Stimulated activated CD4-positive, alpha-beta T cell treated with anti-CD3 and anti-CD28 coated beads, TNF-alpha, amount 100 ng/mL, for 24 hours (primary cell): Measurements from ENCODE around the gene EIF2AK2.

Experiments used
- DNase-seq, 3 experiments: peaks; one replicate each; pipeline ENCODE4 v3.0.0-alpha.2; 2020; ENCODE audit warnings: low read depth in 3 of 3

Gene EIF2AK2

DNA sequence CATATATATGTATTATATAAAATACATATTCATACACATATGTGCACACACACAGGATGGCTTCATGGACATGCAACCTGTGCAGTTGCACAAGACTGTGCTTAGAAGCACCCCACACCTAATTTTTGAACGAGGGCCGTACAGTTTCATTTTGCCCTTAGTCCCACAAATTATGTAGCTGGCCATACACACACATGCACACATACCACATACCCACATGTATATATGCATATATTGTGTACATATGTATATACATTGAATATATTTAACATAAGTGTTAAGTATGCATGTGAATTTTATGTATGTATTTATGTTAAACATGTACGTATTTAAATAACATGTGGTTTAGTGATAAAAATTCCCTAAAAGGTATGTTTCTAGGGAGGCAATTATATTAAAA, 54.2 kb downstream of the EIF2AK2 start:
- no peak for DNase-seq

DNA sequence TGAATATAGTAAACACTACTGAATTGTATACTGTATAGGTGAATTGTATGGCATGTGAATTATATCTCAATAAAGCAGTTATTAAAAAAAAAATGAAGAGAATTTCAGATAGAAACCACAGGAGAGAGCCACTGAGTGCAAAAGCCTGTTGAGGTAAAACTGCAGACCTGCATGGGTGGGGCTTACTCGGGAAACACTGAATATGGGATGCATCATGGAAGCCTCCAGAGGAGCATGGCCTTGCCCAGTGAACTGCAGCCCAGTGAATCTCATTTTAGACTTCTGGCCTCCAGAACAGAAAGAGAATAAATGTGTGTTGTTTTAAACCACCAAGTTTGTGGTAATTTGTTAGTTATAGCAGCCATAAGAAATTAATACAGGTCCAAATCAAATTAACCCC, 56.7 kb downstream of the EIF2AK2 start:
- no peak for DNase-seq

DNA sequence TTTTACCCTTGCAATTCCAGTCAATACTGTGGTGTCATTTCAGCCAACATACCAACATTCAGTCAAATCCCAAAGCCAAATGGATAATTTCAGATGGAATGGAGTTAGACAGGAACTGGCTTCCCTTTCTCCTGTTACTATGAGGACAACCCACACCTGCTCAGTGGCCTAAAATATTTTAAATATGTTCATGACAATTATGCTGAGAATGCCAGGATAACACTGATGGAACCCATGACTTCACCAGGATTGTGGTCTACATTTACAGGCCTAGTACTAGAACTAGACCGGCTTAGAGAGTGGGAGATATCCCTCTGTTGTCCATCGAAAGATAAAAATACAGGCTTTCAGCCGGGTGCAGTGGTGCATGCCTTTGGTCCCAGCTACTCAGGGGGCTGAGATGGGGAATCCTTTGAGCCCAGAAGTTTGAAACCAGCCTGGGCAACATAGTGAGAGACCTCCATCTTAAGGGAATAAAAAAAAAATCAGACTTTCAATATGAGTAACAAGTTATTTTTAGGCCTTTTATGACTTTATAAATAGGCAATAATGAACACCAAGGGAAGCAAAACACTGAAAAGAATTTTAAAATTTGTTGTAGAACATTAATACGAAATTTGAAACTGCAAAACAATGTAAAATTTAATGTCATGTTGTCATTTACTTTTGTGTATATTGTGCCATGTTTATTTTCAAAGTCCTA, 58.2 kb downstream of the EIF2AK2 start:
- DNase-seq = no peak

DNA sequence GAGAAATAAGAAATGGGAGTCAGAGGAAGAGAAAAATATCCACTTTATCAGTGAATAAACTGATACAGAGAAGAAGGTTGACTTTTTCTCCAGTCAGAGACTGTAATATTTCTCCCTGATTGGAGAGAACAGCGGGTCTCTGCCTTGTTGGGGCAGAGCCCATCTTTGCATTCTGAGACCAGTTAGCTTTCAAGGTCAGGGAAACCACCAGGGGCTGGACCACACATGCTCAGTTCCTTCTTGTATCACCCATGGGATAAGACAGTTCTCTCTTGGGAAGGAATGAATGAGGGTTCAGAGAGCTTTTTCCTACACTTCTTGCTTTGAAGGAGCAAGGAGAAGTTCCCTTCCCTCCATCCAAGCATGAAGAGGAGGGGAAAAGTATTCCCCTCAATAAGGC, 60.2 kb downstream of the EIF2AK2 start:
- DNase-seq = no peak

DNA sequence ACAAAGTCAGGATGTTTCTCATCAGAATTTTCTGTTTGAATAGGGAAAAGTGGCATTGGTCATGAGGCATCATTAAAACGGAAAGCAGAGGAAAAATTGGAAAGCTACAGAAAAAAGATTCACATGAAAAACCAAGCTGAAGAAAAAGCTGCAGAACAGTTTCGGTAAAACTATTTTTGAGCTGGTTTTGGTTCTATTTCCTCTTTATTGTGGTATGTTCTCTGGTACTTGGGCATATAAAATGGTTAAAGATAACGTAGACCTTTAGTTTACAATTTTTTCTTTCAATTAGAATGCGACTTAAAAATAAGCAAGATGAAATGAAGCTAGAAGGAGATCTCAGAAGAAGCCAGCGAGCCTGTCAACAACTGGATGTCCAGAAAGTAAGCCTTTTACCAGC, 64.9 kb downstream of the EIF2AK2 start:
- no peak for DNase-seq

DNA sequence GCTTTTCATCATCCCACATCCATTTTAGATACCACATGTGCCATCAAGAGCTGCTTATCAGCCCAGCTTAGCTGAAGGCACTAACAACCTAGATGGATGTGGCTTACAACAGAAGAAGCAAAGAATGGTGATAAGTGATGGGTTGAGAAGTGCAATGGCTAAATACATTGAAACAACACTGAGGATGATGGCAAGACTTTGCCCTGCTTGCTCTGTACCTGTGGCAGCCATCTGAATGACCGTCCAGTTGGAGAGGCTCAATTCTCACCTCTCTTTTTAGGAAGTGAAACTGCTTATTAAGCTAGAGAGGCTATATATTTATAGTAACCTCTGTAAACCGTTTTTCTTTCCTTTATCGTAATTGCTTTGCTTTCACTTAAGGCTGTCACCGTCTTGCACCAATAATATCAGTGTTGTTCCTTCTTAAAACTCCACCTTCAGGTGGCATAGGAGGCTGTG, 66.7 kb downstream of the EIF2AK2 start:
- no peak for DNase-seq

DNA sequence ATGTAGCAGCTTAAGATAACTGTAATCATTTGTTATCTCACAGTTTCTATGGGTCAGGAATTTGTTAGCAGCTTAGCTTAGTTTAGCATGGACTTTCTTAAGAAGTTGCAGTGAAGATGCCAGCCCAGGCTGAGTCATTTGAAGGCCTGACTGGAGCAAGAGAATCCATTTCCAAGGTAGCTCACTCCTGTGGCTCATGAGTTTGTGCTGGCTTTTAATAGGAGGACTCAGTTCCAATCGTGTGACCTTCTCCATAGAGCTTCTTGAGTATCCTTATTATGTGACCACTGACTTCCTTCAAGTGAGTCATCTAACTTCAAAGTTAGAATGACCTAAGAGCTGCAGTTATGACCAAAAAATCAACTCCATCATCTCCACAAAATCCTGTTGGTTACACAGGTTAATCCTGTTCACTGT, 71.0 kb downstream of the EIF2AK2 start:
- DNase-seq = no peak

DNA sequence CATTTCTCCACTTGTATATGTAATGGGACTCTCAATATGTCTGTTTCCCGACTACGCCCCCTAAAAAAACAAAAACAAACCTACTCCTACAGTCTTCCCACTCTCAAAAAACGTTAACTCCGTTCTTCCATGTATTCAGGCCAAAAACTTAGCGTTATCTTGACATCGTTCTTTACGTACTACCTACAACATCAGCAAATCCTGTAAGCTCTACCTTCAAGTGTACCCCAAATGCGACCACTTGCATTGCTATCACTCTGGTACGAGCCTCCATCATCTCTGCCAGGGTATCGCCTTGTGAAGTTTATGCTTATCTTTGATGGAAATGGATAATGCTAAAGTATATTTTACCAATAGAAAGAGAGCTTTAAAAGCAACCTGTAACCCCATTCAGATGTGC, 72.0 kb downstream of the EIF2AK2 start:
- no peak for DNase-seq

DNA sequence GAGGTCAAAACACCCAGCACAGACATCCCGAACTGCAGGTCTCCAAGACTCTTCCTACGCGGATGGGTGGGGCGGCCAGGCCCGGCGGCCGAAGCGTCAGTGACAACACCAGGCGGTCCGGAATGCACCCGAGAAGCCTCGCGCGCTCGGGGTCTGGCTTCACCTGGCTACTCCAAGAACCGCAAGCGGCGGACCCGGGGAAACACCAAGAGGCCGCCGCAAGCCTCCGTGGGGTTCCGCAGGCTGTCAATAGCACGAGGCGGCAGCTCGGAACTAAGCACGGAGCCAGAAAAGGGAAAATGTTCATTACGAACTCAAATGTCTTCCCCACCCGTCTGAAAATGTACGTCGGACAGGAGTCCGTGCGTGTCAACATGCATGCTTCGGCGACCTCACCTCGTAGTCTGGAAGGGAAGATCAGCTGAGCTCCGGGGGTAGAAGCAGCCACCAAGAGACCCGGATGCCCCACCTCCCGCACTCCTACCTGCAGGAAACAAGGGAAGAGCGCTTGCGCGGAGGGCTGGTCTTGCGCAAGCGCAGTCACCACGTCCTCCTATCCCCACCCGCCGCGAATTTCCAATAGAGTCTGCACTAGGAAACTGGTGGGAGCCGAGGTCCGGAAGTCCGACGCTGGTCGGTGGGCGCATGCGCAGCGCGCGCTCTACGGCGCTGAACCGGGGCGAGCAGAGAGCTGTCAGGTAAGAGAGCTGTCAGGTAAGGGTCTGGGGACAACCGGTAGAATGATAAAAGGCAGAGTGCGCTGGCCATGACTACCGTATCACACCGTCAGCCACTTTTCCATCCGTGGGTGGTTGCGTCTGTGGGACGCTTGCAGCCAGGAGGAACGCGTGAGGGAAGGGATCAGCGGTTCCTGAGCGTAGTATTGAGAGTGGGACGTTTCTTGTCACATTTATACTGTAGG, 72.6 kb downstream of the EIF2AK2 start, which contains the start of the genes GPATCH11 and HEATR5B:
Gene GPATCH11 (plus strand): TSS at position 646 of the 922 bp plus-strand sequence. CDS start 3,864 bp downstream, outside the sequence.
Gene HEATR5B (minus strand): TSS at position 500 of the 922 bp plus-strand sequence. CDS start 958 bp downstream, outside the sequence.
- DNase-seq = peak; percentile 87 to 93 (median 87)

DNA sequence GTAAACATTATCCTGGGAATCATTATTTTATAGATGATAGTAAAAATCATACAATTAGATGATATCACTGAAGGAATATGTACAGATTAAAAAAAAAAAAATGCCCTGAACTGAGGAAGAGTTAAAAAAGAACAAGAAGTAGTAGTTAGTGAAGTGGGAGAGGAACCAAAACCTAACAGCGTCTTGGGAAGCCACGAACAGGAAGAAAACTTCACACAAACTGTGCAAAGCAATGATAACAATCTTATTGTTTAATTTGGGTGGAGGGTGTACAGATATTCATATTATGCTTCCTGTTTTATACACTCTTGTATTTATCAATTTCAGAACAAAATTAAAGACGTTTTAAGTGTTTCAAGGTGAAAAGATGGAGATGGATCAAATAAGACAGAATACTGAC, 76.1 kb downstream of the EIF2AK2 start:
- no peak for DNase-seq

DNA sequence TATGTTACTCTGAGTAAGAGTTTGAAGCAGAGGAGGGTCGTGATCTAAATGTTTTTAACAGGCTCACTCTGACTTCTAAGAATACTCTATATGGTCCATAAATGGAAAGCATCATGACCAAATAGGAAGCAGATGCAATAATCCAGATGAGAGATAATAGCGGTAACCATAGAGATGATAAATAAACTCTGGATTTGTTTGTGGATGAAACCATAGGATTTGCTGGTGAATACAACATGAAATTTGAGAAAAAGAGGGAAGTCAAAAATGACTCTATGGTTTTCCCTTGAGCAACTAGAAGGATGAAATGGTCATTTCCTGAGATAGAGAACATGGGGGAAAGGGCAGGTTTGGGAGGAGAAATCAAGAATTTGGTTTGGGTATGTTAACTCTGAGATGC, 76.5 kb downstream of the EIF2AK2 start:
- DNase-seq = no peak

DNA sequence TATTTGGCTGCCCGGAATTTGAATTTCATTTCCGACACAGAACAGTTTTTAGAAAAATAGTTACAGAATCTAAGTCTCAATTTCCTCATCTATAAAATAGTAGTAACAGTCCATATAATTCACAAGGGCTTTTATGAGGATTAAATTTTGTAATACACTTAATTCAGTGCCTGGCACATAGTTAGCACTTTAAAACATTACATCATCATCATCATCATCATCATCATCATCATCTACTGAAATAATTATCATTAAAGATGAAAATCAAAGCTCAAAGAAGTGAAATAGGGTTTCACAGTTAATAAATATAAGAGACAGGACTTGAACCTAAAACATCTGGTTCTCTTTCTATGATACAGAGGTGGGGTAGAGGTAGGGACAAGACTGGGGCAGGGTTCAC, 85.8 kb downstream of the EIF2AK2 start:
- DNase-seq = no peak

DNA sequence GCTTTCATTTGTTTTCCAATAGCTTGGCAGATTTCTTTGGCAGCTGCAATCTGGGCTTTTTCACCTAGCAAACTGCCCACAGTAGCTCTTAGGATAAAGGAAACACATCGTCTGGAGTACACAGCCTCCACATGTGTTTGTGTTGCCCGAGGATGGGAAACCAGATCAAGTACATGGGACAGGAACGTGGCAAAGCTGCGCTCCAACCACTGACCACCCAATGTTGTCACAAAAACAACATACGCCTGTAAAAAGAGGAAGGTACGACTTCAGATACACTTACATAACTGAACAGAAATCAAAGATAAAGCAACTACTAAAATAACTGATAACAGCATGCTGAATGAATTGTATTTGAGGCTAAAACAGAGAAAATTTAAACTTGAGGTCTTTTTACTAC, 88.1 kb downstream of the EIF2AK2 start:
- no peak for DNase-seq

DNA sequence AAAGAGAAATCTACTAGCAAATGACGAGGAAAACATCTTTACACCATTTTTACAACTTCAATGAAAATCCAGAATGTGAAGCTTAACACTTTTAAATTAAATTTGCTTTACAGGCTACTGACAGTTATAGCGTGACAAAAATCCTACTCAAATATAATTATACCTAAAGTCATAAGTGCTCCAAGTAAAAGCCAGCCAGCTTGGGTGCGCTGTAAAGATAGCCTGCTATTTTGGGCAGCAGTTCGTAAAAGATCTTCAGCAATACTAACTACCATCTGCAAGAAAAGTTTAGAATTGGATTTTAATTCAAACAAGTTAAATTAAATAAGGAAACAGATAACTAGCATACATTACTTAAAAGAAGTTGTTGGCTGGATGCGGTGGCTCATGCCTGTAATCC, 95.0 kb downstream of the EIF2AK2 start:
- no peak for DNase-seq

DNA sequence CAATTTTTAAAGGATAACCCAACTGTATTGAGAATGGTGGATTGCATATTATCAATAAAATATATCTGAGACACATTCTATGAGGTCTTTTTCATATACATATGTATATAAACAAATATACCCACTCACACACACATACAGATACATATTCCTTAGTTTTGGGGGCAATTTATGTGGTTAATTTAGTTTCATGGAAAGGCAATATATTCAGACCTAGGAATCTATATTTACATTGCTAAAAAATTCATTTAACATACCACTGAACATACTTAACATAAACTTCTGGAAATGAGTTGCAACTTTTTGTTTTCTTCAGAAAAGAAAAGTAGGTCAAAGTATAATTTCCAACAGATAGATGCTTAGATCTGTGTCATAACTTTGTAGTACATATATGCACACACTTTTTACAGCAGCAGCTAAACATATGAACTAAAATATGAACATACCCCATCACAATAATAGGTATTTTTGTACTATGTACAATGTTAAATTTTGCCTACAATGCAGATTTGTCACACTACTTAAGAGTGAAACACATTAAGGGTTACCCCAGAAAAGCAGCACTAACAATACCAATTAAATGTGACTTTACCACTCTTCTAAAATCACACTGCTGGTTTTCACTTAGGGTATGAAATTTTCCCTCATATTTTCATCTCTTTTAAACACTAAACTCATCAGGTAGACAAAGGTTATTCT, 95.6 kb downstream of the EIF2AK2 start:
- DNase-seq = no peak

DNA sequence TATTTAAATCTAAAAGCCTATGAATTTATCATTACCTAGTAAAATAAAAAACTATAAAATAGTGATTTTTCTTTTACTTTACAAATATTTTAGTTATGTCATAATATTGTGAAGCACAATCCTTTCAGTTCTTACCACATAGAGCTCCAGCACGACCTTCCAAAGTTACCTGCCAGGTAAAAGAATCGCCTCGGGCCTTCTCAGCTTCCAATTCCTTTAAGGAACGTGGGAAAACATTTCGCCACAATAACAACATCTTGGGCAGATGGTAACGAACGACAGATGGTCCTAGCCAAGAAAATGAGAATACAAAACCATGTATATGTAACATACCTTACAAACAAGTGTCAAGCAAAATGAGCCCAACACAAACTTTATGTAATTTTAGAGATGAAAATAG, 96.3 kb downstream of the EIF2AK2 start:
- DNase-seq = no peak

DNA sequence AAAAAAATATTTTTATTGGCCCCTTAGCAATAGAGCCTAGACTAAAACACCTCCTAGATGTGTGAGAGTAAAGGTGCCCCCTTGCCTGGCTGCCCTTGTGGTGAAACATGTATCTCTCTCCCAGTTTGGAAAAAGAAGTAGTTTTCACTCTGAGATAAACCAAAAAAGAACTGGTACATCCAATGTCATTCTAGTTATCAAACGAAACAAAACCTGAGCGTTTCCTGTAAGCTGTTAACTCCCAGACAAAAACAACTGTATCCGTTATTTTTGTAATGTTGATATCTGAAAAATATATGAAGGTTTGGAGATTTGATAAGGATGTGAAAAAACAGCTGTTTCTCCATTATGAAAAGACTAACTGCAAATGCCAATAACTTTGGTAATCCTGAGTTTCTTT, 96.9 kb downstream of the EIF2AK2 start:
- DNase-seq = no peak

DNA sequence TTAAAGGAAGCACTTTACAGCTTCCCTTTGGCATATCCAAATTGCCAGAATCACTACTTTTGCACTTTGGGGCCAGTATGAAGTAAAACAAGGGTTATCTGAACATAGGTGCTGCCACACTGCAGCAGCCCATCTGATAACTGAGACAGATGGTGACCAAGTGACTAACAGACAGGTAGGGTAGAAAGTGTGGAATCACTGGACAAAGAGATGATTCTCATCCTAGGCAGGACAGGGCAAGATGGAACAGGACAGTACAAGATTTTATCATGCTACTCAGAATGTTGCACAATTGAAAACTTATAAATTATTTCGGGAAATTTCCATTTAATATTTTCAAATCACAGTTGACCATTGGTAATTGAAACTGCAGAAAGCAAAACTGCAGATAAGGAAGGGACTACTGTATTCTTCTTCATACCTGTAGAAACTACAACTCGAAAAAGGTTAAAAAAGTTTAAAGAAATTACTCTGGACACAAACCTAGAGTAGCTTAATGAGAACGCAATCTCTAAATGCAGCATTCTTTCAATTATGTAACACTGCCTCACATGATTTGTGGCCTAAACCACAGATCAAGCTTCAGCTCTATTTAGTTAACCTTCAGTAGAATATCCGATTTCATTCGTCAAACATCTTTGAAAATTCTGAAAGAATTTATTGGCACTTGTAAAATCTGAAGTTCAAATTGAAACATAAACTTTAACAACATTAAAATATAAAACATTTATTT, 104.0 kb downstream of the EIF2AK2 start:
- no peak for DNase-seq
